Epithelial cell of esophagus (primary cell): Measurements from ENCODE around the gene SYCN.
"Not testable (repeated sequence)": the region's sequence is repeated elsewhere in the genome, so short reads cannot be mapped to it uniquely, and the experiment has no call there.

Source experiments
- DNase-seq: peaks from one replicate; pipeline ENCODE4 v3.0.0; 2010; ENCODE audit warnings: low read depth
- H3K4me3 ChIP-seq: 2 replicates; pipeline ENCODE4 v1.5.1; 2011; ENCODE audit warnings: mild to moderate bottlenecking, low read length, control low read depth
- TF ChIP-seq, protein P1 (sequence below): IDR thresholded peaks from 2 replicates; pipeline ENCODE4 v1.5.1; 2011; ENCODE audit warnings: low read depth, mild to moderate bottlenecking, low read length, control low read depth, inconsistent platforms; ENCODE audit not compliant: insufficient read depth; ENCODE audit errors: missing control alignments

The SYCN gene

DNA sequence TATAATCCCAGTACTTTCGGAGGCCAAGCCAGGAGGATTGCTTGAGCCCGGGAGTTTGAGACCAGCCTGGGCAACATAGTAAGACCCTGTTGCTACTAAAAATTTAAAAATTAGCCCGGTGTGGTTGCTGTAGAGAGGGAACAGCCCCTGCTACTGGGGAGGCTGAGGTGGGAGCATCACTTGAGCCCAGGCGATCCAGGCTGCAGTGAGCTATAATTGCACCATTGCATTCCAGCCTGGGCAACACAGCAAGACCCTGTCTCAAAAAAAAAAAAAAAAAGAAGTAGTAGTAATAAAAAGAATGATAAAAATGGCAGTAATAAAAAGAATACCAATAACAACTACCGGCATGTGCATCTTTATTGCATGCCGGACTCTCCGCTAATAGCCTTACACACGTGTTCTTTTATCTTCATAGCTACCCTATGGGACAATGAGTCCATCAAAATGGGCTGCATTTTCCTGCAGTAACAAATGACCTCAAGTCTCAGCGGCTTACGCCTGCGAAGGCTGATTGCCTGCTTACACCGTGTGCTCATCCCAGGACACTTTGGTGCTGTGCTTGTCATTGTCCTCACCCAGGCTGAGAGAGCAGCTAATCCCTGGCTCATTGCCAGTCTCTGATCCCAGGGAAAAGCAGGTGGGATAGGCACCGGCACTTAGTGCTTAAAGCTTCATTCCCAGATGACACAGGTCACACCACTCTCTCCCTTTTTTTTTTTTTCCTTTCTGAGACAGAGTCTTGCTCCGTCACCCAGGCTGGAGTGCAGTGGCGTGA is 14.4 kb upstream of the SYCN start:
- TF ChIP-seq, protein P1, sequence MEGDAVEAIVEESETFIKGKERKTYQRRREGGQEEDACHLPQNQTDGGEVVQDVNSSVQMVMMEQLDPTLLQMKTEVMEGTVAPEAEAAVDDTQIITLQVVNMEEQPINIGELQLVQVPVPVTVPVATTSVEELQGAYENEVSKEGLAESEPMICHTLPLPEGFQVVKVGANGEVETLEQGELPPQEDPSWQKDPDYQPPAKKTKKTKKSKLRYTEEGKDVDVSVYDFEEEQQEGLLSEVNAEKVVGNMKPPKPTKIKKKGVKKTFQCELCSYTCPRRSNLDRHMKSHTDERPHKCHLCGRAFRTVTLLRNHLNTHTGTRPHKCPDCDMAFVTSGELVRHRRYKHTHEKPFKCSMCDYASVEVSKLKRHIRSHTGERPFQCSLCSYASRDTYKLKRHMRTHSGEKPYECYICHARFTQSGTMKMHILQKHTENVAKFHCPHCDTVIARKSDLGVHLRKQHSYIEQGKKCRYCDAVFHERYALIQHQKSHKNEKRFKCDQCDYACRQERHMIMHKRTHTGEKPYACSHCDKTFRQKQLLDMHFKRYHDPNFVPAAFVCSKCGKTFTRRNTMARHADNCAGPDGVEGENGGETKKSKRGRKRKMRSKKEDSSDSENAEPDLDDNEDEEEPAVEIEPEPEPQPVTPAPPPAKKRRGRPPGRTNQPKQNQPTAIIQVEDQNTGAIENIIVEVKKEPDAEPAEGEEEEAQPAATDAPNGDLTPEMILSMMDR, result no peak
- DNase-seq, result no peak
- H3K4me3 ChIP-seq, result no peak overlapping the region

DNA sequence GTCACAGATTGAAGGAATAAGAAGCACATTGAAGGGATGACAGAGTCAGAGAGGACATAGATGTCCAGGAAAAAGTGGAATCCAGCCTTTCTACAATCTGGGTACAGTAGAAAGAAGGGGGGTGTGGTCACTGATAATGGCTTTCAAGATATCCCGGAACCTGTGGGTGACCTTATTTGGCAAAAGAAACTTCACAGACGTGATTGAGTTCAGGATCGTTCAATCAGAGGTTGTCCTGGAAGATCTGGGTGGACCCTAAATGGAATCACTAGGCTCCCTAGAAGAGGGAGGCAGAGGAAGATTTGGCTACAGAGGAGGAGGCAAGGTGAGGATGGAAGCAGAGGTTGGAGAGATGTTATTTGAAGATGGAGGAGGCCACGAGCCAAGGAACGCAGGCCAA is 13.0 kb upstream of the SYCN start:
- no peak for DNase-seq
- no peak overlapping the region for H3K4me3 ChIP-seq
- TF ChIP-seq, protein P1, result no peak

DNA sequence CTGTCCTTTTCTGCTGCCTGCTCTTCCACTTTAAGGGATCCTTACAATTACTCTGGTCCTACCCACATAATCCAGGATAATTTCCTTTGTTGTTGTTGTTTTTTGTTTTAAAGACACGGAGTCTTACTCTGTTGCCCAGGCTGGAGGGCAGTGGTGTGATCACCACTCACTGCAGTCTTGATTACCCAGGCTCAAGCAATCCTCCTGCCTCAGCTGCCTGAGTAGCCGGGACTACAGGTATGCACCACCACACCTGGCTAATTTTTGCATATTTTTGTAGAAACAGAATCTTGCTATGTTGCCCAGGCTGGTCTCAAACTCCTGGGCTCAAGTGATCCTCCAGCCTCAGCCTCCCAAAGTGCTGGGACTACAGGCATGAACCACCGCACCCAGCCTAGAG is 11.3 kb upstream of the SYCN start:
- not testable (repeated sequence) for DNase-seq, H3K4me3 ChIP-seq

DNA sequence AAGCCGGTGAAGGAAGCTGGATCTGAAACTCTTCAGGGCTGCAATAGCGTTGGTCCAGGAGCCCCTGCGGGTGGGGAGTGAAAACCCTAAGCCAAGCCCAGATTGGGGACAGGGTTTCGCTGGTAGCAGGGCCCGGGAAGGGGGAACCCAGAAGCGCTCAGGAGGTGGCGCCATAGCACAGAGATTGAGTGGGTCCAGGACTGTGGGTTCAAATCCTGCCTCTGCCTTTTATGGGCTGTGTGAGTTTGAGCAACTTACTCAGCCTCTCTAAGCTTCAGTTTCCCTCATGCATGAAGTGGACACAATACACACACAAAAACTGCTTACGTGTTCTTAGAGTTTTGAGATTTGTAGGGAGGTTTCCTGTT is 8.3 kb upstream of the SYCN start:
- no peak overlapping the region for H3K4me3 ChIP-seq
- DNase-seq, result no peak
- TF ChIP-seq, protein P1, result peak; percentile 29

DNA sequence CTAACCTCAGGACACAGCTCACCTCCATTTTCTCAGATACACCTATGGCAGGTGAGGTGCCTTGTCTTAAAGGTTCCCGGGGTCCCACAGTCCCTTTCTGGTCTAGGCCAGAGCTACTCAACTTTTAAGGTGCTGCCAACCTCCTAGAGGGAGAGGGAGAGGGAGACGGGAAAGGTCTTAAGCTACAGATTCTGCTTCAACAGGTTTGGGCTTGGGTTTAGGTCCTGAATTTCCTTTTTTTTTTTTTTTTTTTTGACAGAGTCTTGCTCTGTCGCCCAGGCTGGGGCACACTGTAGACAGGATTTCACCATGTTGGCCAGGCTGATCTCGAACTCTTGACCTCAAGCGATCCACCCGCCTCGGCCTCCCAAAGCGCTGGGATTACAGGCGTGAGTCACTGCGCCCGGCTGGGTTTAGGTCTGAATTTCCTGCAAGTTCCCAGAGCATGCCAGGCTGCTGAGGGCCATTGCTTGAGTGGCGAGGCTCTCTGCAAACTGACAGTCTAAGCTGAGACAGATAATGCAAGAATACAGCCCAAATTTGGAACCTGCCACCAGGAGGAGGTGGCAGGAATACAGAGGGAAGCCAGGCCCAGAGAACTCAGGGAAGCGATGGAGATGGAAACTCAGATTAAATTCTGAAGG is 7.8 kb upstream of the SYCN start:
- TF ChIP-seq, protein P1, result no peak
- no peak overlapping the region for H3K4me3 ChIP-seq
- DNase-seq, result no peak

DNA sequence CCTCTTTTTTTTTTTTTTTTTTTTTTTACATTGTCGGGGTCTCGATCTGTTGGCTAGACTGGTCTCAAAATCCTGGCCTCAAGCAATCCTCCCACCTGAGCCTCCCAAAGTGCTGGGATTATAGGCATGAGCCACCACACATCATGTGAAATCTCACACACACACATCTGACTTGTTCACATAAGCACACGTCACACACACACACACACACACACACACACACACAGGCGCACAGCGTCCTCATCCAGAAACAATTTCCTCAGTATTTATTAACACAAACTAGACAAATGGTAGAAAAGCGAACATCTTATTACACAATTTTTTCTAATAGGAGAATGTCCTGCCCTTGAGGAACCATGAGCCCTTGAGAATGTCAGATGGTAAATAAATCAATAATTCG is 5.1 kb upstream of the SYCN start:
- TF ChIP-seq, protein P1, result no peak
- DNase-seq, result no peak
- H3K4me3 ChIP-seq, result no peak overlapping the region

DNA sequence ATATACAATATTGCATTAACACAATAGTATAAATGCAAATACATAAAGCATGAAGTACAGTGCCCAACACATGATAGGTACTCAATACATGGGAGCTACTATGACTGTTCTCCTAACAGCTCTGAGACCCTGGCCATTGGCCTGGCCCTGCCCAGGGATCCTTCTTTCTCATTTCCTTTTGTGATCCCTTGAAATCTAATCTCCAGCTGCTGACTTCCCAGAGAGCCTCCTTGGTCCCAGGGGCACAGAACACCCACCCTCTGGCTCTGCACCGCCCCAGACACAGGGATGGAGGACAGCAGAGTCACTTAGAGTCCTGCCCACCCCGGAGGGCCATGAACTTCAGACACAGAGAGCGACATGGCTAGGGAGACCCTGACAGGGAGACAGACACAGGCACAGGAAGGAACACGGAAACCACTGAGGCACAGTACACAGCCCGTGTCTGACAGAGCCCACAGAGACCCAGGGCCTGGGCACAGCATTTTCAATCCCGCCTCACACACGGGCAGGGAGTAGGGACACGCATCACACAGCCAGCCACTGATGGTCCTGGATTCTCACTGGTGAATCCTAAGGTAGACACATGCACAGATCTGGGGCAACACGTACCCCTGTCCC is 4.2 kb upstream of the SYCN start:
- no peak overlapping the region for H3K4me3 ChIP-seq
- TF ChIP-seq, protein P1, result no peak
- no peak for DNase-seq
